Retinal pigment epithelial cell (primary cell): ENCODE measurements around the gene ARHGEF37.
A peak's percentile ranks its signal among the peaks of the same experiment; 100 is the strongest.

Experiments used
- DNase-seq: peaks from one replicate; pipeline ENCODE4 v3.0.0-alpha.2; 2010; ENCODE audit warnings: low read depth
- H3K4me3 ChIP-seq: 2 replicates; pipeline ENCODE4 v1.5.1; 2011; ENCODE audit warnings: mild to moderate bottlenecking, low read length, control low read depth, moderate library complexity
- TF ChIP-seq, protein P1 (sequence below): conservative IDR thresholded peaks from 2 replicates; pipeline ENCODE4 v1.5.1; 2011; ENCODE audit warnings: low read depth, low read length, control low read depth, inconsistent platforms

Gene ARHGEF37

DNA sequence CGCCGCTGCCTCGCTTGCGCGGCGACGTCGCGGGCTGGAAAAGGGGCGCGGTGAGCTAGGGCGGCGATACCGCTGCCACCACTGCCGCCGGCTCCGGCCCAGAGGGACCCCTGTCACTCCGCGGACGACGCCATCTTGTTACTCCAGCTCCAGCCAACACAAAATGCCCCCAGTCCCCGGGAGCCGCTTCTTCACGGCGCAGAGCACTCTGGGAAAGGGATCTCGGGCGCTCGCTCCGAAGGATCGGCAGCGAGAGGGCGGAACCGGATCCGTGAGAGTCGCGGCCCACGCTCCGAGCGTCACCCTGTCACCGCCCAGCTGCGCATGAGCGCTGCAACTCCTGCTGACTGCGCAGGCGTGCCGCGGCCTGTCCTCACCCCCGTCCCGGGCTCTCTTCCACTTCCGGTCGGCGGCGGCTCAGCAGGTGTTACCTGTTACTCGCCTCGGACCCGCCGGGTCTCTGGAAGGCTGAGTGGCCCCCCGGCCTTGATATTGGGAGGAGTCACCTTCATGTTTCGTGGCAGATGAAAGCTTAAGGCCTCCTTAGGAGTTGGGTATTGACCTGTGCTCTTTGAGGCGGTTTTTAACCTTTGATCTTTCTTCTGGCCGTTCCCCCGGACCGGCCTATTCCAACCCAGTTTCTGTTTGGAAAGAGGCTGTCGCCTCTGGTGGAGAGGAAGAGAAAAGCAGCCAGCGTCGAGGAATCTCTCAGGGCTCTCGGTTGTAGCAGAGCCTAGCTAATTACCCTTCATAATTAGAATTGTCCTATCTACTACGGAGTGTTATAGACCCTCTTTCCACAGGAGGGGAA, 29.9 kb upstream of the ARHGEF37 start, which contains the start of gene CSNK1A1:
Gene CSNK1A1 (minus strand): TSS at position 213 of the 811 bp plus-strand sequence. CDS start 475 bp downstream, outside the sequence.
- DNase-seq = peak; percentile 92
- H3K4me3 ChIP-seq = peak within 1 kb of the TSS; percentile 100
- TF ChIP-seq, protein P1, sequence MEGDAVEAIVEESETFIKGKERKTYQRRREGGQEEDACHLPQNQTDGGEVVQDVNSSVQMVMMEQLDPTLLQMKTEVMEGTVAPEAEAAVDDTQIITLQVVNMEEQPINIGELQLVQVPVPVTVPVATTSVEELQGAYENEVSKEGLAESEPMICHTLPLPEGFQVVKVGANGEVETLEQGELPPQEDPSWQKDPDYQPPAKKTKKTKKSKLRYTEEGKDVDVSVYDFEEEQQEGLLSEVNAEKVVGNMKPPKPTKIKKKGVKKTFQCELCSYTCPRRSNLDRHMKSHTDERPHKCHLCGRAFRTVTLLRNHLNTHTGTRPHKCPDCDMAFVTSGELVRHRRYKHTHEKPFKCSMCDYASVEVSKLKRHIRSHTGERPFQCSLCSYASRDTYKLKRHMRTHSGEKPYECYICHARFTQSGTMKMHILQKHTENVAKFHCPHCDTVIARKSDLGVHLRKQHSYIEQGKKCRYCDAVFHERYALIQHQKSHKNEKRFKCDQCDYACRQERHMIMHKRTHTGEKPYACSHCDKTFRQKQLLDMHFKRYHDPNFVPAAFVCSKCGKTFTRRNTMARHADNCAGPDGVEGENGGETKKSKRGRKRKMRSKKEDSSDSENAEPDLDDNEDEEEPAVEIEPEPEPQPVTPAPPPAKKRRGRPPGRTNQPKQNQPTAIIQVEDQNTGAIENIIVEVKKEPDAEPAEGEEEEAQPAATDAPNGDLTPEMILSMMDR = peak; percentile 88

DNA sequence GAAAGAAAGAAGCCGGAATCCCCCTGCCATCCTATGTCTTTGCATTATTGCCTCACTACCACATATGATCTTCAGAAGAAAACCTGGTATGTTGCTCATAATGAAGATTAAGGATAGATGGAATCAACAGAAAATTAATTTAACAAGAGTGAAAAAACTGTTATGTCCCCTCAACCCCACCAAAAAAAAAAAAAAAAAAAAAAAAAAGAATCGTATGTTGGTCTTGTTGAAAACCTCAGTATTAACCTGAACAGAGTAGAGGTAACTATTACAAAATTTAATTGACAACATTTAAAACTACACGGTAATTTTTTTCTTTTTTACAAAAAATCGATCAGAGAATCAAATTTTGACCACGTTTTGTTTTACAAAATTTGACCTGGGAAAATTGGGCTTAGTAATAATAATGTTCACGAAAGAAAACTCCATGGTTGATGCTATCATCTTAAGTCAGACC, 29.2 kb upstream of the ARHGEF37 start:
- no peak for DNase-seq
- peak overlapping the region; percentile 100 for H3K4me3 ChIP-seq
- TF ChIP-seq, protein P1 = no peak

DNA sequence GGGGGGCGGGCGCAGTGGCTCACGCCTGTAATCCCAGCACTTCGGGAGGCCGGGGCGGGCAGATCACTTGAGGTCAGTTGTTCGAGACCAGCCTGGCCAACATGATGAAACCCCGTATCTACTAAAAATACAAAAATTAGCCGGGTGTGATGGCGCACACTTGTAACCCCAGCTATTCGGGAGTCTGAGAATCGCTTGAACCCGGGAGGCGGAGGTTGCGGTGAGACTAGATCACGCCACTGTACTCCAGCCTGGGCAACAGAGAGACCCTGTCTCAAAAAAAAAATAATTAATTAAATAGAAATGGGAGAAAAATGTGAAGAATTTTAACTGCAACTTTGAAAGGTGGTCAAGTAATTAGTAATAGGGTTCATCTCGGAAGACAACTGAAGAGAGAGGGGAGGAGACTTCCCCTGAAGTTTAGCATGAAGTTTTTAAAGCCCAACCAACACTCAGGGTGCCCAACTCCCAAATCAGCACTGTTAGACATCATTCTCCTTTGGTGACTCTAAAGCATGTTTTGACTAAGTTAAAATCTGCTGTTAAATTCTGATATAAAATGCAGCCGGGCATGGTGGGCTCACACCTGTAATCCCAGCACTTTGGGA, 28.6 kb upstream of the ARHGEF37 start:
- no peak overlapping the region for H3K4me3 ChIP-seq
- DNase-seq = no peak
- TF ChIP-seq, protein P1 = no peak

DNA sequence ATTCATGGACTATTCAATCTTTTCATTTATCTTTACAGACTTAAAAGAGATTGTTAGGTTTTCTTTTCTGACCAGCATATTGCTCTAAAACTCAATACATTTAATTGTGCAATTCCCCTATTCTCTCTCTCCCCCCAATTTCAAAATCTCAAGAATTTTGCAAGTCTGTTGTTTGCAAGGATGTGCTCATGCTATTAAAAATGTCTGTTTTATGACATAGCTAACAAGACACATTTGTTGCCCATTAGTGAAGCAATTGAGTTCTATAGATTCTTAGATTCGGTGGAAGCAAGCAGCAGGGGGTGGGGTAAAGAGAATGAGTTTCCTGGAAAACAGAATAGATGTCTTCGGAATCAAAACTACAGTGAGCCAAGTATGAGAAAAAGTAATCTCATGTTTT, 21.6 kb upstream of the ARHGEF37 start:
- TF ChIP-seq, protein P1 = no peak
- H3K4me3 ChIP-seq = no peak overlapping the region
- no peak for DNase-seq

DNA sequence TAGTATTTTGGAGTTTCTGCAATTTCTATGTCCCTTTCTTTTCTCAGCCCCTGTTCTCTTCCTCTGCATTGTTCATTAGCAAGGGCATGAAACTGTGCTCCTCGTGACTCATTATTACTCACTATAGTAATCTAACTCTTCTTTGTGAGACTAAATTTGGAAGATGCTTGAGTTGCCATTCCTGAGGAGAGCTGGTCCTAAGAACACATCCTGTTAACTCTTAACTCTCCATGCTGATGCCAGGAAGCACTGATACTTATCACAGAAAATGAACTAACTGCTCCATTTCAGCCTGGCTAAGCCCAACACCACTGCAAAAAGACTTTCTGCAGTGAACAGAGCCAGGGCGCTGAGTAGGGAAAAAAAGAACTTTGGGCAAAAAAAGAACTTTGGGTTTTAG, 19.4 kb upstream of the ARHGEF37 start:
- TF ChIP-seq, protein P1 = no peak
- no peak overlapping the region for H3K4me3 ChIP-seq
- peak; percentile 81 for DNase-seq

DNA sequence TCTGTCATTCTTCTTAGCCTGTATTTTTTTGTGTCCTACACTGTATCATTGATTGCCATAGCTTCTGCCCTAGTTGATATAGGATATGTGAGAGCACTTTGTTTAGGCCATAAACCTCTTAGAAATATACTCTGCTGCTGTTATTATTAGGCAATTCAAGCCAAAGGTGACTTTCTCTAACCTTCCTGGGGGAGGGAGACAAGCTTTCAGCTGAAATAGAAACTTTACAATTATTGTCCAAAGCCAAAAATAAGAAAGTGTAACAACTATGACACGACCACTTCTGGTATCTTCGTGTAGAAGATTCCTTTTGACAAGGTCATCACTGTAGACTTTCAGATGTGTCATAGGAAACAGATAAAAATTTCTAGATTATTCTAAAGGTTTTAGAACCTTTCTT, 17.8 kb upstream of the ARHGEF37 start:
- TF ChIP-seq, protein P1 = no peak
- H3K4me3 ChIP-seq = no peak overlapping the region
- no peak for DNase-seq
